ENCODE data around the gene NAT16. TPM values are rescaled to one million over a fixed set of nuclear protein-coding genes. Genes with fewer than 3 reads are reported as not detected.
A peak's percentile ranks its signal among the peaks of the same experiment; 100 is the strongest.

The NAT16 gene
- total RNA-seq, 1 donor from 2014 or later: not detected

DNA sequence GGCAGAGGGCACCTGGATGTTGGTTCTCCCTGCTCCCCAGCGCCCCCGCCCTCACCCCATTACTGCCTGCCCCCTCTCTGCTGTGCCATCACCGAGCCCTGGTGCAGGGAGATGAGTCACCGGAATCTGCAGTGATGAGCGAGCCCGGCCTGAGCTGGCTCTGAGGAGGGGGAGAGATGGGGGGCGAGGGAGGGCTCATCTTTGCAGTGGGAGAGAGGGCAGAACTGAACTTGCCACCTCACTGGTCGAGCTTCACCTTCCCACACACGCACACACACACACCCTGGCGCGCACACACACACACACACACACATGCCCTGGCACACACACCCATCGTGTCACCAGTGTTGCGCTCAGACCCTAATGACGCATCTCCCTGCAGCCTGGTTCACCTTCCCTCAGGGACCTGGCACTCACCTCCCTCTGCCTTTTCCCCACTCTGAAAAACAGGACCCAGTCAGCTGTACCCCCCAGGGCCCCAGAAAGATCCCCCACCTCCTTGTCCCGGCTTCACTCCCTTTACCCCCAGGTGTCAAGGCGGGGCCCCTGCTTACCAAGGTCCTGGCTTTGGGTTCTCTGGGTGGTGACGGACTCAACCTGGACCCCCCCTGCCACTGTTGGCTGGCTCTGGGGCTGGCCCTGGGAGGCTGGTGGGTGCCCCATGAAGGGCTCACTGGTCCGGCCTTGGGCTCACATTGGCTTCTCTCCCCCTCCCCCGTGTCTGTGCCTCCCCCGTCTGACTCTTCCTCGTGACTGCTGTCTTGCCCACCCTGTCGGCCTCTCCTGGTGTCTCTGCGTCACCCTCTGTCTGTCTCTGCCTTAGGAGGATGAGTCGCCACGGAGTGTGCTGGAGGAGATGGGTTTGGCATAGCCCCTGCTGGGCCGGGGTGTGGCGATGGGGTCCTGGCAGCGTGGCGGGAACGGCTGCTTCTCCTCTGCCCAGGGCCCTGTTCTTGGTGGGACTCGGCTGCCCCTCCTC is 20.1 kb downstream of the NAT16 start:
- DNase-seq (ENCODE audit: low read depth in 2 of 2): peak in 1 of 2 donors; percentile 41

GRCh38 chr7:101156866-101157589 is 23.1 kb downstream of the NAT16 start:
- DNase-seq (ENCODE audit: low read depth in 2 of 2): no peak

DNA sequence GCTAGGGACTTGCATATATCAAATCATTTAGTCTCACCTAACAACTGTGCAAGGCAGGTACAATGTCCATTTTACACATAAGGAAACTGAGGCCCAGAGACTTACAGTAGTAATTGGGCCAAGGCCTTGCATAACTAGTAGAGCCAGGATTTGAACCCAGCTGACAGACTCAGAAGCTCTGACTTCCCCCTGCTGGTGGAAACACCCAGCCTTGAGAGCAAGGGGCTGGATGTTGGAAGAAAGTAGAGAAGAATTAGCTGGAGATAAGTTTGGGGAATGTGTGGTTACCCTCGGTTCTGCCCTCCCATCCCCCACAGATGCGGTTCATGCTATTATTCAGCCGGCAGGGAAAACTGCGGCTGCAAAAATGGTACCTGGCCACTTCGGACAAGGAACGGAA is 23.8 kb downstream of the NAT16 start:
- DNase-seq (ENCODE audit: low read depth in 2 of 2): no peak

DNA sequence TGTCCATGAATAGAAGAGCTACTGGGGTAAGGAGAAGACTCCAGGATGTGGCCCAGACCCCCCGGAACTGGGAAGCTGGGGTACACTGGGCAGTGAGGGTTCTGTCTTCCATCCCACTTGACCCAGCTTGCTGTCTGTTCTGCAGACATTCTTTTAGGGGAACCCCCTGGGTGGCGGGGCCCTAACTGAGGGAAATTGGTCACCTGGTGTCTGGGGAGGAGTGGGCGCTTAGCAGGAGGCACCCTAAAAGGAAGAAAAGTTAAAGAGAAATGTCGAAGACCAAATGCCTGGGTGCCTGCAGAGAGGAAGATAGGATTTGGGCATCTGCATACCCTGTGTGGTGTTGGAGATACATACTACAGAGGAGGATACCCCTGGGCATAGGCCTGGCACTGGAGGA is 24.8 kb downstream of the NAT16 start:
- no peak for DNase-seq (ENCODE audit: low read depth in 2 of 2)

DNA sequence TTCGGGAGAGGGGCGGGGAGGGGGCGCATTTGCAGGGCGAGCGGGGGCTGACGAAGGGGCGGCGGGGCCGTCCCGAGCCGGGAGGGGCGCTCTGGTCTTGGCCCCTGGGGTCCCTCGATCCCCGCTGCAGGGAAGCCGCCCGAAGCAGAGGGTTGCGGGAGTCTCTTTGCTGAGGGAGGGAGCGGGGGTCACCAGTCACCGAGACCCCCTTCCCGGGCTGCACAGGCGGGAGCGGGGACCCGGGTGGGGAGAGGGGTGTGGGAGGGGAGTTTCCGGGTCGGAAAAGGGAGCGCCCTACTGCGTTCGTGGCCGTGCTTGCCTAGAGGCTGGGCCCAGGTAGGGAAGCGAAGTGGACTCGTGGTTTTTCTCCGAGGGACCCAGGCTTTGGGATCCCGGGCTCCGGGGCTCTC is 25.4 kb downstream of the NAT16 start:
- DNase-seq (ENCODE audit: low read depth in 2 of 2): no peak

DNA sequence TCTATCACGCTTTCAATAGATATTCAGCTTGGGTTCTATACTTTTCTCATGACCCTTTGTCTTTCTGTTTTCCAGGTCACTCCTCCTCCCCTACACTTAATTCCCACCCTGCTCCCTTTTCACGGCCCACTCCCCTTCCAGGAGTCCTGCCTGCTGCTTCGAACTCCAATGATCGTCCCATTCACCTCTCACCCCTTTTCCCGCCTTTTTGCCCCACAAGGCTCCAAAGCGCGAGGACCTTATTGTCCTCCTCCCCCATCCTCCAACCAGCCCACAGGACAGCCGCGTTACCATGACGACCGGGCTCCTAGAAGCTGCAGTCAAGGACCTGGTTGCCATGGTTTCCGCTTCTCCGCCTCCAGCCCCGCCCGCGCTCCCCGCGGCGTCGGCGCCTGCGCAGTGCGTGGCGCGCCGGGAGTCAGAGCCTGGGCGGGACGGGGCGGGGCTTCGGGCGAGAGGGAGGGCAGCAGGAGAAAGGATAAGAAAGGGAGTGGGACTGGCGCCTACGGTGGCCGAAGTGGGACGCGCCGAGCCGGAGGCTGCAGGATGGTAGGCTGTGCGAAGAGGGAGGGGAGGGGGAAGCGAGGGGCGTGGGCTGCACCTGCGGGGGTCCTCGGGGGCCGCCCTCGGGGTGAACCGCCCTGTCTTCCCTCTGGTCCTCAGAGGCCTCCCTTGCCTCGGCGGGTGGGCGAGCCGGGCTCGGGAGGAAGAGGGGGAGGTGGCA is 26.0 kb downstream of the NAT16 start, which contains the start of gene AP1S1:
Gene AP1S1, plus strand, starts transcription at position 508 of the 724 bp plus-strand sequence. Its CDS starts 39 bp downstream, at position 547.
- peak; percentile 87 to 95 for DNase-seq (ENCODE audit: low read depth in 2 of 2)

GRCh38 chr7:101151908-101152651 is 28.0 kb downstream of the NAT16 start:
- DNase-seq (ENCODE audit: low read depth in 2 of 2): no peak

- no peak for DNase-seq (ENCODE audit: low read depth in 2 of 2)
Measured at GRCh38 chr7:101140746-101141382, 39.2 kb downstream of the NAT16 start.

GRCh38 chr7:101140339-101140699 is 39.8 kb downstream of the NAT16 start:
- no peak for DNase-seq (ENCODE audit: low read depth in 2 of 2)

GRCh38 chr7:101138213-101138870 is 41.8 kb downstream of the NAT16 start:
- DNase-seq (ENCODE audit: low read depth in 2 of 2): peak; percentile 97 to 99

- DNase-seq (ENCODE audit: low read depth in 2 of 2): no peak
Measured at GRCh38 chr7:101137651-101138212, 42.4 kb downstream of the NAT16 start.

GRCh38 chr7:101134399-101134980 is 45.6 kb downstream of the NAT16 start:
- peak in 1 of 2 donors; percentile 30 for DNase-seq (ENCODE audit: low read depth in 2 of 2)

- DNase-seq (ENCODE audit: low read depth in 2 of 2): peak in 1 of 2 donors; percentile 34
Measured at GRCh38 chr7:101133621-101134398, 46.3 kb downstream of the NAT16 start.

DNA sequence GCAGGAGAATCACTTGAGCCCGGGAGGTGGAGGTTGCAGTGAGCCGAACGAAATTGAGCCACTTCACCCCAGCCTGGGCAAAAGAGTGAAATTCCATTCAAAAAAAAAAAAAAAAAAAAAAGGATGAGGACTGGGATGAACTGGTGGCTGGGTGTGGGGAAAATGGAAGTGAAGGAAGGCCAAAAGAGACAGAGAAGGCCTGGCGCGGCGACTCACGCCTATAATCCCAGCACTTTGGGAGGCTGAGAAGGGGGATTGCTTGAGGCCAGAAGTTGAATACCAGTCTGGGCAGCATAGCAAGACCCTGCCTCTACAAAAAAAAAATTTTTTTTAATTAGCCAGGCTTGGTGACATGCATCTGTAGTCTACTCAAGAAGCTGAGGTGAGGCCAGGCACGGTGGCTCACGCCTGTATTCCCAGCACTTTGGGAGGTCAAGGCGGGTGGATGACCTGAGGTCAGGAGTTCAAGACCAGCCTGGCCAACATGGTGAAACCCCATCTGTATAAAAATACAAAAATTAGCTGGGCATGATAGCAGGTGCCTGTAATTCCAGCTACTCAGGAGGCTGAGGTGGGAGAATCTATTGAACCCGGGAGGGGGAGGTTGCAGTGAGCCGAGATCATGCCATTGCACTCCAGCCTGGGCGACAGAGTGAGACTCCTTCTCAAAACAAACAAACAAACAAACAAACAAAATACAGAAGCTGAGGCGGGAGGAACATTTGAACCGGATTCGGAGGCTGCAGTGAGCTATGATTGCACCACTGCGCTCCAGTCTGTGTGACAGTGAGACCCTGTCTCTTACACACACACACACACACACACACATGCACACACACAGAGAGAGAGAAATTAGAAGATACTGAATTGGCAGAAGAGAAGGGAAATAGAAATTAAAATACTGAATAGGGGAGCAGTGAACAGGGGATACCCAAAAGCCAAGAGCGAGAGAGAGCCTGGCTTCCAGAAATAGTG is 47.2 kb downstream of the NAT16 start:
- DNase-seq (ENCODE audit: low read depth in 2 of 2): peak in 1 of 2 donors; percentile 21

DNA sequence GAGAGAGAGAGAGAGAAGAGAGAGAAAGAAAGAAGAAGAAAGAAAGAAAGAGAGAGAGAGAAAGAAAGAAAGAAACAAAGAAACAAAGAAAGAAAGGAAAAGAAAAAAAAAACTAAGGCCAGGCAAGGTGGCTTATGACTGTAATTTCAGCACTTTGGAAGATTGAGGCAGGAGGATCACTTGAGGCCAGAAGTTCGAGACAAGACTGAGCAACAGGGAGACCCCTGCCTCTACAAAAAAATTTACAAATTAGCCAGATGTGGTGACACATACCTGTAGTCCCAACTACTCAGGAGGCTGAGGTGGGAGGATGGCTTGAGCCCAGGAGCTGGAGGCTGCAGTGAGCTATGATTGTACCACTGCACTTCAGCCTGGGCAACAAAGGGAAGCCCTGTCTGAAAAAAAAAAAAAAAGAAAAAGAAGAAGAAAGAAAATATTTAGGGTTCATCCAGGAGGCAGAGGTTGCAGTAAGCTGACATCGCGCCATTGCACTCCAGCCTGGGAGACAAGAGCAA is 50.4 kb downstream of the NAT16 start:
- no peak for DNase-seq (ENCODE audit: low read depth in 2 of 2)

GRCh38 chr7:101128040-101128834 is 51.9 kb downstream of the NAT16 start:
- DNase-seq (ENCODE audit: low read depth in 2 of 2): no peak

All from dermis microvascular lymphatic vessel endothelial cell (primary cell).